ENCODE data around the gene COL8A1. TPM values are rescaled to one million over a fixed set of nuclear protein-coding genes. Genes with fewer than 3 reads are reported as not detected.
A peak's percentile ranks its signal among the peaks of the same experiment; 100 is the strongest.

Gene COL8A1
- total and polyA plus RNA-seq, 8 donors = 0.31 to 16.5 (median 6.6) TPM

GRCh38 chr3:99681976-99682375 is 43.6 kb downstream of the COL8A1 start:
- WGBS, 5 donors = 95 to 99% (median 96%) methylated on average over 9 of the region's 9 CpGs
- DNase-seq = no peak
- H3K4me1 ChIP-seq = no peaks in the 10 kb centered on the region
- H3K9me3 ChIP-seq = no peaks in the 10 kb centered on the region
- H3K36me3 ChIP-seq = no peaks in the 10 kb centered on the region
- intact Hi-C loops (cut with DNase I; ENCODE audit: low total_unique reads) = loop anchor here (10.0 kb wide), 1 partner anchor 177 kb away; no protein-coding TSS in a partner anchor
- TF ChIP-seq EP300 (IDR thresholded peaks at IDR 0.05) (no peak), POLR2AphosphoS5 (IDR thresholded peaks at IDR 0.05) (no peak), POLR2A (IDR thresholded peaks at IDR 0.05) (no peak), CTCF (IDR thresholded peaks at IDR 0.05) (no peak)
- H3K4me3 ChIP-seq = no peak overlapping the region
- H3K27me3 ChIP-seq = no peaks in the 10 kb centered on the region
- H3K27ac ChIP-seq = no peak overlapping the region

- Histone ChIP-seq H3K9me3 (no peaks in the 10 kb centered on the region), H3K4me1 (no peaks in the 10 kb centered on the region), H3K27me3 (no peaks in the 10 kb centered on the region), H3K27ac (no peak overlapping the region), H3K4me3 (no peak overlapping the region), H3K36me3 (no peaks in the 10 kb centered on the region)
- intact Hi-C loops (cut with DNase I; ENCODE audit: low total_unique reads) = loop anchor here (10.0 kb wide), 1 partner anchor 179 kb away; no protein-coding TSS in a partner anchor
- no peak for DNase-seq
- TF ChIP-seq POLR2AphosphoS5 (IDR thresholded peaks at IDR 0.05) (no peak), CTCF (IDR thresholded peaks at IDR 0.05) (no peak), POLR2A (IDR thresholded peaks at IDR 0.05) (no peak), EP300 (IDR thresholded peaks at IDR 0.05) (no peak)
- 50 to 62% (median 56%) methylated on average over 1 of the region's 1 CpG for WGBS, 5 donors
Measured at GRCh38 chr3:99683465-99683864, 45.1 kb downstream of the COL8A1 start.

- no peaks in the 10 kb centered on the region for H3K36me3 ChIP-seq
- 81 to 91% (median 84%) methylated on average over 3 of the region's 3 CpGs for WGBS, 5 donors
- no peak overlapping the region for H3K4me3 ChIP-seq
- intact Hi-C loops (cut with DNase I; ENCODE audit: low total_unique reads) = loop anchor here (10.0 kb wide), 1 partner anchor 179 kb away; no protein-coding TSS in a partner anchor
- no peaks in the 10 kb centered on the region for H3K4me1 ChIP-seq
- TF ChIP-seq CTCF (IDR thresholded peaks at IDR 0.05) = no peak
- no peak for TF ChIP-seq POLR2AphosphoS5 (IDR thresholded peaks at IDR 0.05)
- no peak for DNase-seq
- H3K27me3 ChIP-seq = no peaks in the 10 kb centered on the region
- no peaks in the 10 kb centered on the region for H3K9me3 ChIP-seq
- H3K27ac ChIP-seq = peak overlapping the region in 1 of 5 donors; percentile 5
Measured at GRCh38 chr3:99683876-99684275, 45.5 kb downstream of the COL8A1 start.

DNA sequence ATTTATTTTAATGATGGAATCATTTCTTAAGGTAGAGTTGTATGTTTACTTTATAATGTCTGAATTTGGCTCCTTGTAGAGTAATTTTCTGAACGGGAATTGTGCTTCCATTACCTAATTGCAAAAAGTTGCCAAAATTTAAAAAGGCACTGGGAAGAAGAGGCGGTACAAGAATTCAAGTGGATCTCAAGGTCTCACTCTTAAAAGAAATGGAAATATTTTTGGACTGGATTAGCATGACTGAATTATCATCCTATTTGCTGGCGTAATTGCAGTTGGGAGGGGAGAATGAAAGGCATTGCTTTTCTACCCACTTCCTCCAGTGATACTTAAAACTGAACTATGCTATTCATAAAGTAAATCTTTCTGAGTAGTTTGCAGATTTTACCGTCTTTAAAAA is 46.2 kb downstream of the COL8A1 start:
- intact Hi-C loops (cut with DNase I; ENCODE audit: low total_unique reads) = loop anchor here (10.0 kb wide), 1 partner anchor 180 kb away; no protein-coding TSS in a partner anchor
- no peak for DNase-seq
- H3K36me3 ChIP-seq = no peaks in the 10 kb centered on the region
- WGBS, 5 donors = 57 to 82% (median 70%) methylated on average over 4 of the region's 4 CpGs
- no peak overlapping the region for H3K27ac ChIP-seq
- no peak overlapping the region for H3K4me3 ChIP-seq
- no peaks in the 10 kb centered on the region for H3K4me1 ChIP-seq
- no peaks in the 10 kb centered on the region for H3K9me3 ChIP-seq
- TF ChIP-seq POLR2AphosphoS5 (IDR thresholded peaks at IDR 0.05) (no peak), CTCF (IDR thresholded peaks at IDR 0.05) (no peak), EP300 (IDR thresholded peaks at IDR 0.05) (no peak), POLR2A (IDR thresholded peaks at IDR 0.05) (no peak)
- no peaks in the 10 kb centered on the region for H3K27me3 ChIP-seq

All from stomach (tissue), 9 donors.